Measurements from ENCODE around the gene PNMA6A.
A peak's percentile ranks its signal among the peaks of the same experiment; 100 is the strongest.
"Not testable (repeated sequence)": the region's sequence is repeated elsewhere in the genome, so short reads cannot be mapped to it uniquely, and the experiment has no call there.

PNMA6A gene

GRCh38 chrX:153071909-153072583 is at the start of gene PNMA6A:
Gene PNMA6A, plus strand, starts transcription at chrX:153072454. Its CDS starts 609 bp downstream, at chrX:153073063.
- not testable (repeated sequence) for DNase-seq (ENCODE audit: low read depth)

- DNase-seq (ENCODE audit: low read depth) = not testable (repeated sequence)
Measured at GRCh38 chrX:153026501-153026900, 45.8 kb upstream of the PNMA6A start.

DNA sequence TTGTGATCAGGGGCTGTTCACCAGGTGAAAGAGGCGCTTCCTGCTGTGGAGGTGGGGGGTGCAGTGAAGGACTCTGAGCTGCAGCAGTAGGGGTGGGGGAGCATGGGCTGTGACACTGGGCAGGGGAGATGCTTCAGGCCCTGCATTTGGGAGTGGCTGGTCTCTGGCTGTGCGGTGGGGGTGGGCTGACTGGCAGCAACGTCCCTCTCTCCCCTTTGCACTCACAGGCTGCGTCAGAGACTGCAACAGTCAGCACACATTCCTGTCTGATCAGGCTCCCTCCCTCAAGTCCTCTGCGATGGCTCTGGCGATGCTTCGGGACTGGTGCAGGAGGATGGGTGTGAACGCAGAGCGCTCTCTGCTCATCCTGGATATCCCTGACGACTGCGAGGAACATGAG is 43.8 kb upstream of the PNMA6A start:
- not testable (repeated sequence) for DNase-seq (ENCODE audit: low read depth)

DNA sequence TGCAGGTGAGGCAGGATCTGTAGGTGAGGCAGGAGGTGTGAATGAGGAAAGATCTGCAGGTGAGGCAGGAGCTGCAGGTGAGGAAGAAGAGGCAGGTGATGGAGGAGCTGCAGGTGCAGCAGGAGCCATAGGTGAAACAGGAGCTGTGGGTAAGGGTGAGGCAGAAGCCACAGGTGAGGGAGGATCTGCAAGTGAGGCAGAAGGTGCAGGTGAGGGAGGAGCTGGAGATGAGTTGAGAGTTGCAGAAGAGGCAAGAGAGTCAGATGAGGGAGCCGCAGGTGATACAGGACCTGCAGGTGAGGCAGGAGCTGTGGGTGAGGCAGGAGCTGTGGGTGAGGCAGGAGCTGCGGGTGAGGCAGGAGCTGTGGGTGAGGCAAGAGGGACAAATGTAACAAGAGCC is 43.1 kb upstream of the PNMA6A start:
- no peak for DNase-seq (ENCODE audit: low read depth)

GRCh38 chrX:153029875-153030274 is 42.4 kb upstream of the PNMA6A start:
- no peak for DNase-seq (ENCODE audit: low read depth)

DNA sequence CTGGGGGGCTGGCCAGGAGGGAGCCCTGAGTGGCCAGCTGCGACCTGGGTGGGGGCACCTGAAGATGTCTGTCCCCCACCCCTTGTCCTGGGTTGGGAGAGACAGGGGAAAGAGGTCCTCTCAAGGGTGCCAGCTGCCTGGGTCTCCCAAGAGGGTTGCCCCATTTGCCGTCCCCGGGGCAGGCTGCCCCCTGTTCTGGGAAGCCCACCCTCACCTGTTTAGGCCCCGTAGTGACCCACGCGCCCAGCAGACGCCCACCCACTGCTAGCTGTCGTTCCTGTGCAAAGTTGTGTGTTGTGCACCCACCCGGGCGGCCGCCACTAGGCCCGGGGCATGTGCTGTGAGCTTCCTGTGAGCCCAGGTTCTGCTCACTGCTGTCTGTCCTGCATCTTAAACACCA is 41.5 kb upstream of the PNMA6A start:
- no peak for DNase-seq (ENCODE audit: low read depth)

GRCh38 chrX:153032397-153033118 is 39.7 kb upstream of the PNMA6A start:
- peak; percentile 57 for DNase-seq (ENCODE audit: low read depth)

- DNase-seq (ENCODE audit: low read depth) = no peak
Measured at GRCh38 chrX:153049093-153049492, 23.2 kb upstream of the PNMA6A start.

DNA sequence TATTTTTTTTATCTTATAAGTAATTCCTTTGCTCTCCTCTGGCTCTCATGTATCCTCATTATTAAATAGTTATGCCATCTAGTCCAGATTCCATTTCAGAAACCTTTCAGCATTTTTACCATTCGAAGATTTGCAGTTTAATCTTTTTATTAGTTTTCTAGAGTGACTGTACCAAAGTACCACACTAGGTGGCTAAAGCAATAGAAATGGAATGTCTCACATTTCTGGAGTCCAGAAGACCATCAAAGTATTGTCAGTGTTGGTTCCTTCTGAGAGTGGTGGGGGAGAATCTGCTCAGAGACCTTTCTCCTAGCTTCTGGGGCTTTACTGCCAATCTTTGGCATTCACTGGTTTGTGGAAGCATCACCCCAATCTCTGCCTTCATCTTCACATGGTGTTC is 19.7 kb upstream of the PNMA6A start:
- peak; percentile 3 for DNase-seq (ENCODE audit: low read depth)

- DNase-seq (ENCODE audit: low read depth) = no peak
Measured at GRCh38 chrX:153055871-153056749, 16.1 kb upstream of the PNMA6A start, which contains the start of gene PNMA3. Gene PNMA3, plus strand, starts transcription at chrX:153056470. Its CDS starts 586 bp downstream, at chrX:153057056.

GRCh38 chrX:153057281-153057680 is 15.0 kb upstream of the PNMA6A start:
- DNase-seq (ENCODE audit: low read depth) = no peak

- no peak for DNase-seq (ENCODE audit: low read depth)
Measured at GRCh38 chrX:153059191-153060094, 12.8 kb upstream of the PNMA6A start.

DNA sequence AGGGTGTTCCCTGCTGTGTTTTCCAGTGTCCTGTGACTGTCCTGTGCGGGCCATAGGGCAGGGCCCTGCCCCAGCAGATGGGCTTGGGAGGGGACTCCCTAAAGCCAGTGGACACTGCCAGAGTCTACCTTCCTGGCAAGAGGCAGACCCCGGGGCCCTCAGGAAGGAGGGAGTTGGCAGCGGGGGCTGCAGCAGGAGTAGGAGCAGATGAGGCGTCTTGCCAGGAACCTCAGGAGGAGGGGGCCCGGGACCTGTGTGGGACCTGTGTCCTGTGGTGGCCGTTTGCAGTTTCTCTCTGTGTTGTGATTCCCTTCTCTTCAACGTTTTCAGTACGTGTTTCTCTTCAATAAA is 12.2 kb upstream of the PNMA6A start:
- no peak for DNase-seq (ENCODE audit: low read depth)

DNA sequence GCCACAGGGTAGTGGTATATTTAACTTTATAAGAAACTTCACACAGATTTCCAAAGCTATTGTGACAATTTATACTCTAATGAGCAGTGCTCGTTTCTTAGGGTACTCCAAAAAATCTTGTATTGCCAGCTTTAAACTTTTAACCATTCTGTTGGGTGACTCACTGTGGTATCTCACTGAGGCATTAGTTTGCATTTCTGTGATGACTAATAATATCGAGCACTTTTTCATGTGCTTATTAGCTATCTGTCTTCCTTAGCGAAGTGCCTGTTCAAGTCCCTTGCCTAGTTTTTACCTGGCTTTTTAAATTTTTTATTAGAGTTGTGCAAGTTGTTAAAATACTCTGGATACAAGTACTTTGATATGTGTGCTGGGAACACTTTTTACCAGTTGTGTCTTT is 10.5 kb upstream of the PNMA6A start:
- peak; percentile 75 for DNase-seq (ENCODE audit: low read depth)

- DNase-seq (ENCODE audit: low read depth) = peak; percentile 66
Measured at GRCh38 chrX:153063315-153063714, 8.9 kb upstream of the PNMA6A start.

DNA sequence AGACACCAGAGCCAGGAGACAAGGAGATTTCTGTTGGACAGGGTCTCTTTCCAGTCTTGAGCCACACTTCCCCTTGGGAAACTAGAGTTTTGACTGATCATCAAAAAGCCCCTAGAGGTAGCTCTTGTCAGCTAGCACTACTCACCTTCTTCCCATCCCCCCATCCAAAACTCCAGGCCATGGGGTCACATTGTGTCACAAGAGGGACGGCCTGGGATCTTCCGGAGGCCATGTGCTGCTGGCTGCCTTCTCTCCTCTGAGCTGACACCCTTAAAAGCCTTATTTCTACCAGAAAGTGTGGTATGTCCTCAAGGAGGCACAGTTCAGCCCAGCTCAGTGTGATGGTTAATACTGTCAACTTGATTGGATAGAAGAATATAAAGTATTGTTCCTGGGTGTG is 8.2 kb upstream of the PNMA6A start:
- no peak for DNase-seq (ENCODE audit: low read depth)

DNA sequence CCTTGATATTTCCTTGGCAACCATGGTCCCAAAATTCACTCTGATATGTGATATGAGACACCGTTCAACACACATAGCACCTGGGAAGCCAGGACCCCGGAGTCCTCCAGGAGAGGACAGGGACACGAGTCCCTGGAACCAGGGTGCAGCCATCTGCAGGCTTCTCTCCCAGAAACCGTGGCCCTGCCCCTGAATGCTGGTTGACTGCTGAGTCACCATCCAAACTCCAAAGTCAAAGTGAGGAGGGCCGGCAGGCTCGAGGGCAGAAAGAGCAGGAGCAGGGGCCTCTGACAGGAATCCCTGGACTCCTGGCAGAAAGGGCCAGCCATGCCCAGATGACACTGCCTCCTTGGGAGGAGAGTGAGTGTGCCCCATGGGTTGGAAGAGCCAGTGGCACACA is 6.9 kb upstream of the PNMA6A start:
- DNase-seq (ENCODE audit: low read depth) = peak; percentile 27

GRCh38 chrX:153066402-153066801 is 5.9 kb upstream of the PNMA6A start:
- not testable (repeated sequence) for DNase-seq (ENCODE audit: low read depth)

DNA sequence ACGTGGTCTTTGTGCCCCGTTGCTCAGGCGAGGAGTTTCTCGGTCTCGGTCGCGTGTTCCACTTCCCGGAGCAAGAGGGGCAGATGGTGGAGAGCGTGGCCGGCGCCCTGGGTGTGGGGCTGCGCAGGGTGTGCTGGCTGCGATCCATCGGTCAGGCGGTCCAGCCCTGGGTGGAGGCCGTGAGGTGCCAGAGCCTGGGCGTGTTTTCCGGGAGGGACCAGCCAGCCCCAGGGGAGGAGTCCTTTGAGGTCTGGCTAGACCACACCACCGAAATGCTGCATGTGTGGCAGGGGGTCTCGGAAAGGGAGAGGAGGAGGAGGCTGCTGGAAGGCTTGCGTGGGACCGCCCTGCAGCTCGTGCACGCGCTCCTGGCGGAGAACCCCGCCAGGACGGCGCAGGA is 1.1 kb downstream of the PNMA6A start:
- DNase-seq (ENCODE audit: low read depth) = not testable (repeated sequence)

DNA sequence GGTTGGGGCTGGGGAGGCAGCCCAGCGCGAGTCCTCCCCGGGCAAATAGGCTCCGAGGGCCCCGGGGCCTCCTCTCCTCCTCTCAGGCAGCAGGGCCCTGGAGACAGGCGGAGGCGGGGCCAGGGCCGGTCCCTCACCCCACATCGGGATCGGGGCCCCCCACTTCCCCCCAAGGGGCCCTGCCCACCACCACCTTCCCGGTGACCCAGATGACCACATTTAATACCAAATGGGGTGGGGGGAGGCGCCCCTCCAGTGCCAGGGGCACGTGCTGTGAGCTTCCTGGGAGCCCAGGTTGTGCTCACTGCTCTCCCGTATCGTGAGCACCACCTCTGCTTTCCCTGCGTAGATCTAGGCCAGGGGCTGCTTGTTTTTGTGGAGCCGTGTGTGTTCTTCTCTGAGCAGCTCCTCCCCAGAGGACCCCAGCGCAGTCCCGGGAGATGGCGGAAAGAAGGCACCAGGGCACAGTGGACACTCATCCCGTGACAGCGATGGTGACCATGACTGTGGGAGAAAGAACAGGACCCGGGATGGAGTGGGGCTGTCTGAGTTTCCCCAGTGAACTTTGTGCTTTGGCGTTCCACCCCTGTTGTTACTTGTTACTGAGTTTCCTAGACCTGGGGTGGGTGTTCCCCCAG is 2.1 kb downstream of the PNMA6A start:
- no peak for DNase-seq (ENCODE audit: low read depth)

- DNase-seq (ENCODE audit: low read depth) = no peak
Measured at GRCh38 chrX:153074935-153075334, 2.7 kb downstream of the PNMA6A start.
